GM18873 (cell line): Measurements from ENCODE around the gene ZNF335.
"Not testable (repeated sequence)": the region's sequence is repeated elsewhere in the genome, so short reads cannot be mapped to it uniquely, and the experiment has no call there.

Source experiments
- ATAC-seq: cut with Tn5 transposase; IDR thresholded peaks from one replicate; pipeline ENCODE4 v1.9.1; 2021; ENCODE audit warnings: mild to moderate bottlenecking, moderate library complexity, moderate number of reproducible peaks; ENCODE audit not compliant: unreplicated experiment, low FRiP score

The ZNF335 gene

GRCh38 chr20:45937765-45938164 is 34.2 kb downstream of the ZNF335 start:
- no peak for ATAC-seq

GRCh38 chr20:45935416-45936046 is 36.5 kb downstream of the ZNF335 start:
- peak; percentile 9 for ATAC-seq

DNA sequence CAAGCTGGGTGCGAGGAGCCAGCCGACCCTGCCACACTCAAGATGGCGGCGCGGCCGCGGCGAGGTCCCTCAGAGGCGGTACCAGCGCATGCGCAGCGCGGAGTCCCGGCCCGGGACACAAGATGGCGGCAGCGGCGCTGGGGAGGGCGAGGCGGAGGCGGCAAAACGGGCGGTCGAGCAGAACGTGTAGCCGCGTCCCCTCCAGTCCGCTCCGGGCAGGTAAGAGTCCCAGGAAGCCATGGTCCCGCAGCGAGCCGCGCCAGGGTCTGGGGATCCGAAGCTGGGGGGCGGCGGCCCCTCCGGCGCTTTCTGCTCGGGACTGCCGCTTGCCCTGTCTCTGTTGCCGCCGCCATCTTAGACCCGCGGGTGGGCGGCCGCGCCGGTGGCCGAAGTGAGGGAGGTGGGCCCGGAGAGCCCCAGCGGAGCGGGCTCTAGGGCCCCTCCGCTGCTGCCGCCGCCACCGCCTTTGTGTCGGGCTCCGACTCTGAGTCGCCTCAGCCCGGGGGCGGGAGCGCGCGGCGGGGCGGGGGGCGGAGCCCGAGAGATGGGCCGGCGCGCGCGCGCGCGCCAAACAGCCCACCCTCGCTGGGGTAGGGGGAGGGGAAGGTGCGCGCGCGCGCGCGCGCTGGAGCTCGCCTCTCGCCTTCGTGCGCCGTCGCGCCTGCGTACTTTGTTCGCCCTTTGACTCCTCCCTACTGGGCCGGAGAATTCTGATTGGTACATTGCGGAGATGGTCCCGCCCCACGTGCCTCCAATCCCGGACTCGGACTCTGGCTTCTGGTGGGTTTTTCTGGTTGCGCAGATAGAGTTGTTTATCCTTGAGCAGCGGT is 37.2 kb downstream of the ZNF335 start, which contains the start of gene PCIF1:
Gene PCIF1 (plus strand): TSS at position 98 of the 830 bp plus-strand sequence. CDS start 4,317 bp downstream, outside the sequence.
- ATAC-seq: peak; percentile 59

DNA sequence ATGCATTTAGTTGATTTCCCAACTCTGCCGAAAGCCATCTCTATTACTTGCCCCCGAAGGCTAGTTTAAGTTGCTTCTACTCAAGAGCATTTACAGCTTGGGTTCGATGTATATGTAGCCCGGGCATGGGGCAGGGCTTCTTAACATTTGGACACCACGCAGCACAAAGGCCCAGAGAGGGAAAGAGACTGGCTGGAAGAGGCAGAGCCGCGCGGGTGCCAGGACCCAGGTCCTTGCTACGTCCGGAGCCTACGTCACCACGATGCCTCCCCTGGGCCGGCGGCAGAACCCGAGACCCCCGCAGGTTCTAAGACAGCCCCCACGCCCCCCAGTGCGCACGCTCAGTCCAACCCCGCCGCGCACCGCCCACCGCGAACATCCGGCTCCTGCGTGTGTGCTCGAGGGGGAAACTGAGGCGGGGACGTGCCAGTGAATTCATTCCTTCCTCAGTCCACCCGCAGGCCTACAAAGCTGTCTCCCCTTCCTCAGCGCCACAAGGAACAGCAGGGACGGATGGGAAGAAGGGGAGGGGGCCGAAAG is 37.9 kb downstream of the ZNF335 start:
- ATAC-seq: peak; percentile 10

DNA sequence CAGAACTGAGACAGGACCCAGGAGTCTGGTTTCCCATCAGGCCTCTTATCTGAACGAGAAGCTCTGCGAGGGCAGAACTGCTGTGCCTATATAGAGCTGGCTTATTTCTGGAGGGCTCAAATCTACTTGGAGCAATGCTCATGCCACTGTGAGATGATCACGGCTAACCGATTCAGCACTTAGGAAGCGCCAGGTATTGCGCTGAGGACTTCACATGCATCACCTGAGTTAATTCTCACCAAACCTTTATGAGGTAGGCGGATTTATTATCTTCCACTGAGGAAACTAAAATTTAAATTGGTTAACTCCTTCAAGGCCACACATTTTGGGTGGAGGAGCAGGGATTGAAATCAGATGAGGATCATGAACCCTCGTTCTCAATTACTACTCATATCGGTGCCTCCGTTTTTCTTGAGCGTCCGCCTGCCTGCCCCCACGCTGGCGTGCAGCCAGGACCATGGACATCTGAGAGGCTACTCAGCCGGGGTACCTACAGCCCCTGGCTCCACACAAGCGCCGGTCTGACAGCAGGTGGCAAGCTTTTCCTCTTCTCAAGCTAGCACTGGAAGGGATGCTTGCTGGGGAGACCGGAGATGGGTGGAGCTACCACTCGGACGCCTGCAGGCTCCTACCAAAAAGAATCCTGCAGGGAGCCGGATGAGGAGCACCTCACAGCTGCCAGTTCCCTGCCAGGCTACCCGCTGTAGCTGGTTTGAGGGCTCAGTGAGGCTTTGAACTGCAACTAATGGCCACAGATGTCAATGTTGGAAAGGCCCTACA is 38.5 kb downstream of the ZNF335 start:
- ATAC-seq: no peak

DNA sequence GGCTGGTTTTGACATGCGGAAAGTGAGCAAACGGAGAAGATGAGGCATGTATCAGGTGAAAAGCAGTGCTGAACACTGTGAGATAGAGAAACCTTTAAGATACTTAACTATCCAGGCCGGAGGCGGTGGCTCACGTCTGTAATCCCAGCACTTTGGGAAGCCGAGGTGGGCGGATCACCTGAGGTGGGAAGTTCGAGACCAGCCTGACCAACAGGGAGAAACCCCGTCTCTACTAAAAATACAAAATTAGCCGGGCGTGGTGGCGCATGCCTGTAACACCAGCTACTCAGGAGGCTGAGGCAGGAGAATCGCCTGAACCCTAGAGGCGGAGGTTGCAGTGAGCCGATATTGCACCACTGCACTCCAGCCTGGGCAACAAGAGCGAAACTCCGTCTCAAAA is 40.3 kb downstream of the ZNF335 start:
- not testable (repeated sequence) for ATAC-seq

- ATAC-seq: no peak
Observed at GRCh38 chr20:45927071-45927878, 44.7 kb downstream of the ZNF335 start.

DNA sequence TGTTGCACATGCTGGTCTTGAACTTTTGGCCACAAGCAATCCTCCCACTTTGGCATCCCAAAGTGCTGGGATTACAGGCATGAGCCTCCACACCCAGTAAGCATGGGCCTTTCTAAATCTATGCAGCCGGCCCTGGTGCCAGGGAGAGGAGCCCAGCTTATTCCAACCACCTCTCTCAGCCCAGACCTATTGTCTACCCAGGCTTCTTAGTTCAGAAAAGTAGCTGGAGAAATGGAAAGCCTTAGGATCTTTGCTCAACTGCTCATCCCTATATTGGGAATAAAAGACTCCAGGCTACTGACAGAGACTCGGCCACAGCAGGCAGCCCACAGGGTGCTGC is 45.3 kb downstream of the ZNF335 start:
- ATAC-seq: no peak

DNA sequence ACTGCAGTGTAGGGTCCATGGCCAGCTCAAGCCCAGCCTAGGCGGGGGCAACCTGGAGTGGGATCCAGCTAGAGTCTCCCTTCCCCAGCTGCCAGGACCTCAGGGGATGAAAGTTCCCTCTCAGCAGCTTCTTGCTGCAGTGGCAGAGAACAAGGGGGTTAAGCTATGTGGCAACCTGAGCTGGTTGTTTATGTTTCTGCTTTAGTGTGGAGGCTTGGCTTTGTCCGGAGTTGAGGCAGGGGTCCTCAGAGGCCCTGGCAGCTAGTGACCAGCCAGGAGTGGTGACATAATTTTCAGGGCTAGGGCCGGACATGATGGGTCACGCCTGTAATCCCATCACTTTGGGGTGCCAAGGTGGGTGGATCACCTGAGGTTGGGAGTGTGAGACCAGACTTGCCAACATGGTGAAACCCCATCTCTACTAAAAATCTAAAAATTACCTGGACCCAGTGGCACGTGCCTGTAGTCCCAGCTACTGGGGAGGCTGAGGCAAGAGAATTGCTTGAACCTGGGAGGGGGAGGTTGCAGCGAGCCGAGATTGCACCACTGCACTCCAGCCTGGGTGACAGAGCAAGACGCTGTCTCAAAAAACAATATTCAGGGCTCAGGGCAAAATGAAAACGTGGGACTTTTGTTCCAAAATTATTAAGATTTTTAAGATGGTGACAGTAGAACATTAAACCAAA is 46.0 kb downstream of the ZNF335 start:
- no peak for ATAC-seq

DNA sequence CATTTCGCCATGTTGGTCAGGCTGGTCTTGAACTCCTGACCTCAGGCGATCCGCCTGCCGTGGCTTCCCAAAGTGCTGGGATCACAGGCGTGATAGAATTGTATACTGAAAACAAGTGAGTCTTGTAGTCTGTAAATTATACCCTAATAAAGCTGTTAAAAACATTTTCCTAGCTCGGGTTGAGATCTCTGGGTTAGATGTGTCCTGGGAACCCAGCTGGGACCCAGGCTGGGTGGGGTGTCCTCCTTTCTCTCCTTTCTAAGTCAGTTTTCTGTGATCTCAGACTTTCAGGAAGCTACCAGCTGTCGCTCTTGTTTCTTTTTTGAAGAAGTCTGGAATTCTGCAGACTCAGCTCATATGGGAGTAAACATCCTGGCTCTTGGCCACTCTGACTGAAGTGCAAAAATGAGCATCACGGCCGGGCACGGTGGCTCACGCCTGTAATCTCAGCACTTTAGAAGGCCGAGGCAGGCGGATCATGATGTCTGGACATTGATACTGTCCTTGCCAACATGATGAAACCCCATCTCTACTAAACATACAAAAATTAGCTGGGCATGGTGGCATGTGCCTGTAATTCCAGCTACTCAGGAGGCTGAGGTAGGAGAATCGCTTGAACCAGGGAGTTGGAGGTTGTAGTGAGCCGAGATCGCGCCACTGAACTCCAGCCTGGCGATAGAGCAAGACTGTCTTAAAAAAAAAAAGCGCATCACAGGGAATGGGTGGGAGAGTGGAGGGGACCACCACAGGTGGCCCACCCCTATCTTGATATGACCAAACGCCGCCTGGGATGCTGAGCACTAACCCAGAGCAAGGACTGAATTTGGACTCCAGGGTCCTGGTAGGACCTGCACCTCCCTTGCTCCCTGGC is 47.4 kb downstream of the ZNF335 start:
- ATAC-seq: no peak

- no peak for ATAC-seq
Observed at GRCh38 chr20:45921337-45922189, 50.4 kb downstream of the ZNF335 start.

DNA sequence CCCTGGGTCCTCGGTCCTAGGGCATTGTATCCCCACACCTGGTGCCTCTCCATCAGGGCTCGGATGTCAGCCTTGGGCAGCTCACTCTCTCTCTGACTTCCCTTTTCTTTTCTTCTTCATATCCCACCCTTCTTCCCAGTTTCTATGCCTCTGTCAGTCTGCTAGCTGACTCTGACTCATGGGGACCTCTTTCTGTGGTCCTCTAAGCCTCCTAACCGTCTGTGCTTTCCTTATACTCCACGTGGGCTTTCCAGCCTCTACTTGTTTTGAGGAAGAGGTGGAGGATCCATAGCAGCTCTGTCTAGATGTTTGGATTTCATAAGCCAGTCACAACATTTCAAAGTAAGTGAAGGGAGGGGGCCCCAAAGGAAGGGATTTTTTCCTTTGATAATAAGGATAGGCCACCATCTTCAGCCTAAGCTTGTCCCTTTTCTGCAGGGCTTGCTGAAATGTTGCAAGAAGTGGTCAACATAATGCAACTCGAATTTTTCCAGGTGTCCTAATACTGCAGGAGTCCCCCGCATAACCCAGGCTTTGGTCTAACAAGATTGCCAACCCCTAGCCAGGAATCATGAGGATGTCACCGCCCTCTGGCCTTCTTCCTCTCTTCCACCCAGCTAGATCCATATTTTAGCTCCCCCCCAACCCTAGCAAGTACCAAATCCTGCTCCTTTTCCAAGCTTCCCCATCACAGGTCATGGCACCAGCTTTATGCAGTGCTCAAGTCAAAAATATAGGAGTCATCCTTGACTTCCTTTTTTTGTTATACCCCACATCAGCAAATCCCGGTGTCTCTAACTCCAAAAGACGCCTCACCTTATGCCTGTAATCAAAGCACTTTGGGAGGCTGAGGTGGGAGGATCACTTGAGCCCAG is 51.3 kb downstream of the ZNF335 start:
- ATAC-seq: no peak

DNA sequence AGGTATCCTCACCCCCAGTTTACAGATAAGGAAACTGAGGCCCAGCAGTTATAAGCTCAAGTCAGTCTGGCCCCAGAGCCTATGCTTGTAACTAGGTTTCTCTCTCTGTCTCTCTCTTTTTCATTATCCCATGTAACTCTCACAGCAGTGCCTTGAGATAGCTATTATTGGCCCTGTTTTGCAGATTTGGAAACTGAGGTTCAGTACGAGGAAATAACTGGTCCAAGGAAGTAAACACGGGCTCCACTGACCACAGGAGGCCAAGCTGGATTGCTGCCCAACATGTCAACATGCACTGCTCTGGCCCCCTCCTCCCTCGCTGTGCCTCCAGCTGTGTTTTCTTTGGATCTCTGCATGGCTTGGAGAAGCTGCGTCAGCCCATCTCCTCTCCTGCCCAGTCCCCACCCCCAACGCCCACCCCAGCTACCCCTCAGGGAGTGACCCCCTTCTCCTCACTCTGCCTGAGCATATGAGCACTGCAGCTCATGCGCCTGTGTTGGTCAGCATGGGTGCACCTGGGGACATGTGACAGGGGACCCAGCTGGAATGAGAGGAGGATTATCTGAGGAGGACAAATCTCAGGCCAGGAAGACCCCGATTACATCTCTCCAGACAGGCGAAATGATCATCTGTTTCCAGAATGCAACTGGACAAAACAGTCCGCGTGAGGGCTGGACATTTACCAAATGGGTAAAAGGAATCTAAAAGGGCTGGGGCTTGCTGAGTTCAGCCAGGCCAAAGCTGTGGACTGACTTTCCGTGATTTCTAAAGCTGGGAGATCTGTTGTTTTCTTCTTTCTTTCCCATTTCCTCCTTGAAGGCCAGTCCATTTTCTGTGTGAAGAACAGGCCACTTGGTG is 52.2 kb downstream of the ZNF335 start:
- ATAC-seq: no peak

DNA sequence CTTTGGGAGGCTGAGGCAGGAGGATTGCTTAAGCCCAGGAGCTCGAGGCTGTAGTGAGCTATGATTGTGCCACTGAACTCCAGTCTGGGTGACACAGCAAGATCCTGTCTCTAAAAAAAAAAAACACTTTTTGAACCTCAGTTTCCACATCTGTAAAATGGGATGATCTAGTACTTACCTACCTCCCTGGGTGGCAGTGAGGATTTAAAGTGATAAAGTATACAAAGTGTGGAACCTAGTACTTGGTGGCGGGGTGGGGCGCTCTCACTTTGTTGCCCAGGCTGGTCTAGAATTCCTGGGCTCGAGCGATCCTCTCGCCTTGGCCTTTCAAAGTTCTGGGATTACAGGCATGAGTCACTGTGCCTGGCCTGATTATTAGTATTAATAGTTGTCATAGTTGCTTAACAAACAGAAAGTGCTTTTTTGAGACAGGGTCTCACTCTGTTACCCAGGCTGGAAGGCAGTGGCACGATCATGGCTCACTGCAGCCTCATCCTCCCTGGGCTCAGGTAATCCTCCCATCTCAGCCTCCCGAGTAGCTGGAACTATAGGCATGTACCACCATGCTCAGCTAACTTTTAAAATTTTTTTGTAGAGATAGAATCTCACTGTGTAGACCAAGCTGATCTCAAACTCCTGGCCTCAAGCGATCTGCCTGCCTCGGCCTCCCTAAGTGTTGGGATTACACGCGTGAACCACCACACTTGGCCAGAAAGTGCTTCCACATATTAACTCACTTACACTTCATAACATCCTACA is 53.0 kb downstream of the ZNF335 start:
- no peak for ATAC-seq

DNA sequence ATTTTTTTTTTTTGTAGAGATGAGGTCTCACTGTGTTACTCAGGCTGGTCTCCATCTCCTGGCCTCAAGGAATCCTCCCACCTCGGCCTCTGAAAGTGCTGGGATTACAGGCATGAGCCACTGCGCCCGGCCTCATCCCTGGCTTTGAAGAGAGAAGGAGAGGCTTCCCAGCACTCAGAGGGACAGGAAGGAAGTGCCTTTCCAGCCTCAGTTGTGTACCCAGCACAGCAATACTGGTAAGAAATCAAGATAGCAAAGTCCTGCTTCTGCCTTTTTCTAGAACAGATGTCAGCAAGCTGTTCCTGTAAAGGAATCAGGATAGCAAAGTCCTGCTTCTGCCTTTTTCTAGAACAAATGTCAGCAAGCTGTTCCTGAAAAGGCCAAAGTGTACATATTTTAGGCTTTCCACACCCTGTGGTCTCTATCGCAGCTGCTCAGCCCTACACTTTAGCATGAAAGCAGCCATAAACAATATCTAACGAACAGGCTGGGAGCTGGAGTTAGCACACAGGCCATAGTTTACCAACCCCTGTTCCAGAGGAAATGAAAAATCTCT is 53.7 kb downstream of the ZNF335 start:
- no peak for ATAC-seq
